NB4 (cell line): ENCODE results near the gene GRM8.

ENCODE experiments used
- DNase-seq: peaks from one replicate; pipeline ENCODE4 v3.0.0; 2010; ENCODE audit warnings: low read depth
- H3K4me3 ChIP-seq: one replicate; pipeline ENCODE4 v1.5.1; 2011; ENCODE audit warnings: mild to moderate bottlenecking, low read depth, low read length, moderate library complexity
- MYC ChIP-seq: IDR thresholded peaks from 2 replicates; pipeline ENCODE4 v1.6.1; 2011; ENCODE audit warnings: low read depth, low read length
- POLR2A ChIP-seq: IDR thresholded peaks from 2 replicates; pipeline ENCODE4 v1.6.1; 2011; ENCODE audit warnings: mild to moderate bottlenecking; ENCODE audit not compliant: insufficient read length; ENCODE audit errors: extremely low read depth
- TF ChIP-seq, protein P1 (sequence below): IDR thresholded peaks from one replicate; pipeline ENCODE4 v1.5.1; 2012; ENCODE audit warnings: low read depth, low read length
- TF ChIP-seq, protein P2 (sequence below): IDR thresholded peaks from 2 replicates; pipeline ENCODE4 v1.6.1; 2011; ENCODE audit warnings: low read depth, low read length

The GRM8 gene

DNA sequence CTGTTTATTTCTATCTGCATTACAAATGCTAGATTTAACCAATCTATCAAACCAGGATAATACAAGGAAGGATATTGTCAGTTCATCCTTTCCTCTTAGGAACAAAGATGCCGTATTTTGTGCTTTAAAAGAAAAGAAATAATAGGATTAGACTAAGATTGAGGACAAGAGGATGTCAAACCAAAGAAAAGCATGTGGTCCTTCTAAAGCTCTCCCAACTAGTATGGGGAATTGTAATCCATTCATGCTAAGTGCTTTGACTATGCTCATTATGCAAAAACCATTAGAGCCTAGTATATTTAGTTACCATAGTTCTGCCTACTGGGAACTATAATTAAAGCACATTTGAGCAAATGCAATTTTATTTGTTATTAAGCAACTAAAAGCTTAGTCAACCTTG, 280.2 kb downstream of the GRM8 start:
- no peak for DNase-seq
- no peak for TF ChIP-seq POLR2A
- no peak for TF ChIP-seq MYC
- TF ChIP-seq, protein P1, sequence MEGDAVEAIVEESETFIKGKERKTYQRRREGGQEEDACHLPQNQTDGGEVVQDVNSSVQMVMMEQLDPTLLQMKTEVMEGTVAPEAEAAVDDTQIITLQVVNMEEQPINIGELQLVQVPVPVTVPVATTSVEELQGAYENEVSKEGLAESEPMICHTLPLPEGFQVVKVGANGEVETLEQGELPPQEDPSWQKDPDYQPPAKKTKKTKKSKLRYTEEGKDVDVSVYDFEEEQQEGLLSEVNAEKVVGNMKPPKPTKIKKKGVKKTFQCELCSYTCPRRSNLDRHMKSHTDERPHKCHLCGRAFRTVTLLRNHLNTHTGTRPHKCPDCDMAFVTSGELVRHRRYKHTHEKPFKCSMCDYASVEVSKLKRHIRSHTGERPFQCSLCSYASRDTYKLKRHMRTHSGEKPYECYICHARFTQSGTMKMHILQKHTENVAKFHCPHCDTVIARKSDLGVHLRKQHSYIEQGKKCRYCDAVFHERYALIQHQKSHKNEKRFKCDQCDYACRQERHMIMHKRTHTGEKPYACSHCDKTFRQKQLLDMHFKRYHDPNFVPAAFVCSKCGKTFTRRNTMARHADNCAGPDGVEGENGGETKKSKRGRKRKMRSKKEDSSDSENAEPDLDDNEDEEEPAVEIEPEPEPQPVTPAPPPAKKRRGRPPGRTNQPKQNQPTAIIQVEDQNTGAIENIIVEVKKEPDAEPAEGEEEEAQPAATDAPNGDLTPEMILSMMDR: no peak
- TF ChIP-seq, protein P2, sequence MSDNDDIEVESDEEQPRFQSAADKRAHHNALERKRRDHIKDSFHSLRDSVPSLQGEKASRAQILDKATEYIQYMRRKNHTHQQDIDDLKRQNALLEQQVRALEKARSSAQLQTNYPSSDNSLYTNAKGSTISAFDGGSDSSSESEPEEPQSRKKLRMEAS: no peak

DNA sequence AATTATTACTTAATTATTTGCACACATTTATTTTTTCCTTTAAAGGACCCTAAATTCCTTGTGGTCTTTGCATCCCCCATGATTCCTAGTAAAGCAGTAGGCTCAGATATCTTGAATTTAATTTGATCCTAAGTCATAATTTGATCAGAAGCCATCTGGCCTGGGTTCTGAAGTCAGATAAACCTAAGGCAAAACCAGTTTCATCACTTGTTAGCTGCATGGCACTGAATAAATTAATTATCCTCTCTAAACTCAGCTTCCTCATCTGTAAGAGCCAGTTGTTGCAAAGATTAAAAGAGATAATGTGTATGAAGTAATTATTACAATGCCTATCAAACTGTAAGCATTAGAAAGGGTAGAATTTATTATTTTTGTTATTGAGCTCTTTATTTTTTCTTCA, 293.1 kb downstream of the GRM8 start:
- TF ChIP-seq, protein P1: no peak
- TF ChIP-seq MYC: no peak
- TF ChIP-seq, protein P2: no peak
- no peak for TF ChIP-seq POLR2A
- no peak for DNase-seq
- H3K4me3 ChIP-seq: no peak overlapping the region

More for the DNA sequence above, 280.2 kb downstream of the GRM8 start:
- no peak overlapping the region for H3K4me3 ChIP-seq

DNA sequence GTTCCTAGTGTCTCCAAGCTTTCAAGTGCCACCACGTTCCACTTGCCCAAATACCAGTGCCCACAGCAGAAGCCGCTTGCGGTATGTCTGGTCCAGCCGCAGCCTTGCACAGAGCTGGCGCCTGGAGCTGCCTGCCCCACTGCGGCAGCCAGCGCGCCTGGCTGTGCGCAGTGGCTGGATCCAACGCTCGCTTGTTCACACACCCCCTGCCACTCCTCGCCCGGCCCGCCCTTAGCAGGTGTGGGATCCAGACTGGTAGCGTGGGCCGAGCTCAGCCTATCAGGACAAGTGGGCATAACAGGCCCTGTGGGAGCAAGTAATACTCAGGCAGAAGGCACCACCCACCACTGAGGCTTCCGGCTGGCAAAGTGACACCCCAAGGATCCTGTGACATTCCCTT, 294.4 kb downstream of the GRM8 start:
- no peak overlapping the region for H3K4me3 ChIP-seq
- DNase-seq: no peak
- TF ChIP-seq, protein P1: no peak
- TF ChIP-seq, protein P2: no peak
- TF ChIP-seq MYC (no peak), POLR2A (no peak)

DNA sequence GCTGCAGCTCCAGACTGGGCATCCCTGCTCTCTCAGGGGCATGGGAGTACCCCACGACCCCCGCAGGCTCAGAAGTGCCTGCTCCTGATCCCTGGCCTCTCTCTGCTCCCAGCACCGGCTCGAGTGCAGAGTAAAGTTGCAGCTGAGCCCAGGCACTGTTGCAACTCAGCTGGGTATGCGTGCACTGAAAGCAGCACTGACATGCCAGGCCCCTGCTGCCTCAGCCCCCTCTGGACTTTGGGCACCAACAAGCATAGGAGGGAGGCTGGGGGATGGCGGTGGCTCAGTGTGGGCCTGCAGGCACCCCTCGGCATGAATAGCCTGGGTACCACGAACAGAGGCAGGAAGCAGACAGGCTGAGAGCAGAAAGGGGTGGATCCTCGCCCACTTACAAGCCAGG, 295.3 kb downstream of the GRM8 start:
- DNase-seq: no peak
- H3K4me3 ChIP-seq: no peak overlapping the region
- no peak for TF ChIP-seq POLR2A
- no peak for TF ChIP-seq MYC
- TF ChIP-seq, protein P2: no peak
- TF ChIP-seq, protein P1: no peak

DNA sequence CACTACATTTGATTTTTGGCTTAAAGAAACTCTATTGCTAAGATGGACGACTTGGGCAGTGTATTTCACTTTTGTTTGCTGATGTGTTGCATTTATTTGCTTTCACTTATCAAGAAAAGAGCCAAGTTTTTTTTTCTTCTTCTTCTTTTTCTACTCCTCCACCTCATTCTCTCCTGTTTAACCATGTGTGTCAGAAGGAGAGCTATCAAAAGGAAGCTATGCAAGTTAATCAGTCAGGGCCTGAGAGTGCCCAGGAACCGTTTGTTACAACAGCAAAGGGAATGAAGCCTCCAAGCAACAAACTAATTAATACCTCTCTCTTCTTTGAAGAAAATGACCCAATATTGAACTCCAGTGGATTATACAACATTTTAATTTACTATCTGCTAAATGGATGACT, 299.3 kb downstream of the GRM8 start:
- DNase-seq: no peak
- no peak overlapping the region for H3K4me3 ChIP-seq
- TF ChIP-seq MYC: no peak
- TF ChIP-seq, protein P2: no peak
- TF ChIP-seq POLR2A: no peak
- TF ChIP-seq, protein P1: no peak

DNA sequence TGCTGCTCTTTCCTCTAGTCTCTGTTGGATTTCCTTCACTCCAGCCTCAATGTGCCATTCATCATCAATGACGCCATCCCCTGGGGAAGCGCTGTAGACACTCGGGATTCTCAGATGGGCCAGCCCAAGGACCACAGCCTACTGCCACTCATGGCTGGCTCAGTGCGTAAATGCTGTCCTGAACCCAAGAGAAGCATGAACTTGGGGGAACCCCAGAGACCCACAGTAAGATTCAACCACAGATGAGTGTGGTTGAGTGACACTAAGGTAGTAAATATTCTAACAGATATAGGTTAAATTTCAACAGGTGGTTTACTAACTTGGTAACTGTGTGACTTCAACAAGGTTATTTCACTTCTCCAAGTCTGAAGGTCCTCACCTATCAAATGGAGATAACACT, 304.1 kb downstream of the GRM8 start:
- no peak overlapping the region for H3K4me3 ChIP-seq
- no peak for TF ChIP-seq MYC
- no peak for DNase-seq
